HEK293 (cell line): ENCODE results near the gene NRP1.

Experiments used
- CTCF ChIA-PET: fragments of 350-600 bp; formaldehyde crosslinking; extraction: SDS; loops from one replicate; lab custom pipeline; 2021; ENCODE audit warnings: antibody characterized with exemption; lab: Yijun Ruan, JAX
- POLR2A ChIA-PET: fragments of 300-600 bp; formaldehyde crosslinking; extraction: SDS; loops from one replicate; lab custom pipeline; 2020; ENCODE audit warnings: antibody characterized with exemption, inconsistent platforms; lab: Yijun Ruan, JAX
- H3K27ac ChIP-seq: fragments of 200-500 bp; sonication (Bioruptor generic); 2 replicates; pipeline ENCODE4 v1.5.1; 2014; ENCODE audit warnings: low read depth, low read length, control low read depth, inconsistent platforms; ENCODE audit errors: extremely low read depth
- H3K36me3 ChIP-seq, 2 experiments: fragments of 200-500 bp in 1 of 2; sonication (Bioruptor generic) in 1 of 2; 1 replicate in 1 of 2; 2 replicates in 1 of 2; pipeline ENCODE4 v1.5.1; 2014 to 2017; ENCODE audit warnings: inconsistent platforms in 2 of 2, low read length in 2 of 2; ENCODE audit not compliant: control insufficient read depth in 2 of 2, insufficient read depth in 1 of 2
- H3K4me1 ChIP-seq: fragments of 200-500 bp; sonication (Bioruptor generic); 2 replicates; pipeline ENCODE4 v1.5.1; 2014; ENCODE audit warnings: mild to moderate bottlenecking, low read length, inconsistent platforms; ENCODE audit not compliant: control insufficient read depth, insufficient read depth
- H3K4me3 ChIP-seq: 2 replicates; pipeline ENCODE4 v1.5.1; 2011; ENCODE audit warnings: low read depth, mild to moderate bottlenecking, control low read depth, low read length, moderate library complexity
- H3K9me3 ChIP-seq: fragments of 200-500 bp; sonication (Bioruptor generic); 2 replicates; pipeline ENCODE4 v1.5.1; 2014; ENCODE audit warnings: low read depth, low read length, inconsistent platforms; ENCODE audit not compliant: control insufficient read depth, insufficient read depth
- FEZF1 ChIP-seq: fragments of 450-650 bp; formaldehyde crosslinking; IDR thresholded peaks from 2 replicates; pipeline ENCODE4 v1.5.1; 2016; ENCODE audit warnings: missing biosample characterization, missing genetic modification characterization
- KLF17 ChIP-seq: fragments of 450-650 bp; formaldehyde crosslinking; IDR thresholded peaks from 2 replicates; pipeline ENCODE4 v1.5.1; 2016; ENCODE audit warnings: missing biosample characterization, missing genetic modification characterization
- KLF7 ChIP-seq: fragments of 450-650 bp; formaldehyde crosslinking; IDR thresholded peaks from 2 replicates; pipeline ENCODE4 v1.5.1; 2016; ENCODE audit warnings: missing biosample characterization, missing genetic modification characterization, borderline replicate concordance
- OSR2 ChIP-seq: fragments of 450-650 bp; formaldehyde crosslinking; IDR thresholded peaks from 2 replicates; pipeline ENCODE4 v1.5.1; 2016; ENCODE audit warnings: missing biosample characterization, missing genetic modification characterization
- PRDM6 ChIP-seq: fragments of 450-650 bp; formaldehyde crosslinking; IDR thresholded peaks from 2 replicates; pipeline ENCODE4 v1.5.1; 2017; ENCODE audit warnings: missing biosample characterization, missing genetic modification characterization
- SP3 ChIP-seq: fragments of 450-650 bp; formaldehyde crosslinking; IDR thresholded peaks from 2 replicates; pipeline ENCODE4 v1.5.1; 2016; ENCODE audit warnings: missing biosample characterization, missing genetic modification characterization
- ZNF146 ChIP-seq: fragments of 450-650 bp; formaldehyde crosslinking; IDR thresholded peaks from 2 replicates; pipeline ENCODE4 v1.5.1; 2016; ENCODE audit warnings: missing biosample characterization, missing genetic modification characterization
- ZNF248 ChIP-seq: fragments of 450-650 bp; formaldehyde crosslinking; IDR thresholded peaks from 2 replicates; pipeline ENCODE4 v1.5.1; 2017; ENCODE audit warnings: missing biosample characterization, missing genetic modification characterization
- ZNF26 ChIP-seq: fragments of 450-650 bp; formaldehyde crosslinking; IDR thresholded peaks from 2 replicates; pipeline ENCODE4 v1.5.1; 2016; ENCODE audit warnings: missing biosample characterization, missing genetic modification characterization
- ZNF280C ChIP-seq: fragments of 450-650 bp; formaldehyde crosslinking; IDR thresholded peaks from 2 replicates; pipeline ENCODE4 v1.5.1; 2016; ENCODE audit warnings: missing biosample characterization, missing genetic modification characterization
- ZNF311 ChIP-seq: fragments of 450-650 bp; formaldehyde crosslinking; IDR thresholded peaks from 2 replicates; pipeline ENCODE4 v1.5.1; 2017; ENCODE audit warnings: missing biosample characterization, missing genetic modification characterization, borderline replicate concordance
- ZNF341 ChIP-seq: fragments of 450-650 bp; formaldehyde crosslinking; IDR thresholded peaks from 2 replicates; pipeline ENCODE4; 2016; ENCODE audit warnings: low read depth, missing biosample characterization, missing genetic modification characterization
- ZNF423 ChIP-seq: fragments of 450-650 bp; formaldehyde crosslinking; IDR thresholded peaks from 2 replicates; pipeline ENCODE4 v1.5.1; 2016; ENCODE audit warnings: missing biosample characterization, missing genetic modification characterization
- ZNF426 ChIP-seq: fragments of 450-650 bp; formaldehyde crosslinking; IDR thresholded peaks from 2 replicates; pipeline ENCODE4 v1.5.1; 2017; ENCODE audit warnings: missing biosample characterization, missing genetic modification characterization, mild to moderate bottlenecking, inconsistent platforms, moderate library complexity
- ZNF433 ChIP-seq: fragments of 450-650 bp; formaldehyde crosslinking; IDR thresholded peaks from 2 replicates; pipeline ENCODE4 v1.5.1; 2016; ENCODE audit warnings: missing biosample characterization, missing genetic modification characterization, low read depth
- ZNF510 ChIP-seq: fragments of 450-650 bp; formaldehyde crosslinking; IDR thresholded peaks from 2 replicates; pipeline ENCODE4 v1.5.1; 2018; ENCODE audit warnings: mild to moderate bottlenecking, missing genetic modification characterization, missing biosample characterization; ENCODE audit not compliant: insufficient replicate concordance
- ZNF513 ChIP-seq: fragments of 450-650 bp; IDR thresholded peaks from 2 replicates; pipeline ENCODE4 v1.5.1; 2018; ENCODE audit warnings: missing biosample characterization, missing genetic modification characterization
- ZNF548 ChIP-seq: fragments of 450-650 bp; formaldehyde crosslinking; IDR thresholded peaks from 2 replicates; pipeline ENCODE4 v1.5.1; 2016; ENCODE audit warnings: missing biosample characterization, missing genetic modification characterization
- ZNF549 ChIP-seq: fragments of 450-650 bp; IDR thresholded peaks from 2 replicates; pipeline ENCODE4 v1.5.1; 2018; ENCODE audit warnings: missing biosample characterization, missing genetic modification characterization, mild to moderate bottlenecking, inconsistent platforms, moderate library complexity
- ZNF555 ChIP-seq: fragments of 450-650 bp; formaldehyde crosslinking; conservative IDR thresholded peaks from 2 replicates; pipeline ENCODE4 v1.5.1; 2017; ENCODE audit warnings: missing biosample characterization, mild to moderate bottlenecking, missing genetic modification characterization, inconsistent platforms
- ZNF558 ChIP-seq: fragments of 450-650 bp; formaldehyde crosslinking; IDR thresholded peaks from 2 replicates; pipeline ENCODE4 v1.5.1; 2016; ENCODE audit warnings: missing biosample characterization, missing genetic modification characterization
- ZNF571 ChIP-seq: fragments of 450-650 bp; formaldehyde crosslinking; IDR thresholded peaks from 2 replicates; pipeline ENCODE4 v1.5.0; 2017; ENCODE audit warnings: missing biosample characterization, missing genetic modification characterization
- ZNF610 ChIP-seq: fragments of 450-650 bp; formaldehyde crosslinking; IDR thresholded peaks from 2 replicates; pipeline ENCODE4 v1.5.1; 2016; ENCODE audit warnings: missing biosample characterization, missing genetic modification characterization, borderline replicate concordance
- ZNF654 ChIP-seq: fragments of 450-650 bp; formaldehyde crosslinking; IDR thresholded peaks from 2 replicates; pipeline ENCODE4 v1.5.1; 2016; ENCODE audit warnings: low read depth, missing biosample characterization, missing genetic modification characterization
- ZNF658 ChIP-seq: fragments of 450-650 bp; formaldehyde crosslinking; IDR thresholded peaks from 2 replicates; pipeline ENCODE4; 2016; ENCODE audit warnings: missing biosample characterization, missing genetic modification characterization
- ZNF776 ChIP-seq: fragments of 450-650 bp; formaldehyde crosslinking; IDR thresholded peaks from 2 replicates; pipeline ENCODE4 v1.5.0; 2017; ENCODE audit warnings: missing biosample characterization, missing genetic modification characterization, borderline replicate concordance
- ZNF830 ChIP-seq: fragments of 450-650 bp; IDR thresholded peaks from 2 replicates; pipeline ENCODE4 v1.5.0; 2018; ENCODE audit warnings: missing biosample characterization, missing genetic modification characterization, low read depth, mild to moderate bottlenecking, moderate library complexity
- ZNF843 ChIP-seq: fragments of 450-650 bp; formaldehyde crosslinking; IDR thresholded peaks from 2 replicates; pipeline ENCODE4 v1.5.1; 2016; ENCODE audit warnings: missing biosample characterization, missing genetic modification characterization
- ZSCAN4 ChIP-seq: fragments of 450-650 bp; formaldehyde crosslinking; IDR thresholded peaks from 2 replicates; pipeline ENCODE4 v1.5.1; 2017; ENCODE audit warnings: missing biosample characterization, missing genetic modification characterization

NRP1 gene

GRCh38 chr10:33193057-33193700, 141.3 kb downstream of the NRP1 start (continued):
- TF ChIP-seq KLF7 (tag by site-specific recombination), result no peak
- TF ChIP-seq ZNF549 (tag by site-specific recombination), result no peak
- TF ChIP-seq ZNF555 (tag by site-specific recombination), result no peak
- TF ChIP-seq OSR2 (tag by site-specific recombination), result no peak
- no peak for TF ChIP-seq KLF17 (tag by site-specific recombination)
- TF ChIP-seq ZNF654 (tag by site-specific recombination), result peak; percentile 91
- TF ChIP-seq ZNF513, result no peak
- TF ChIP-seq ZNF426 (tag by site-specific recombination), result no peak
- TF ChIP-seq ZNF510 (tag by site-specific recombination), result no peak
- TF ChIP-seq ZNF146, result no peak
- TF ChIP-seq PRDM6, result no peak
- peak; percentile 35; the same call in 1 of the 2 replicates for TF ChIP-seq ZNF843
- TF ChIP-seq ZNF558 (tag by site-specific recombination), result no peak
- no peak for TF ChIP-seq ZNF311 (tag by site-specific recombination)
- TF ChIP-seq FEZF1 (tag by site-specific recombination), result no peak

- Histone ChIP-seq H3K4me1 (peaks cover 11% of the 10 kb centered on the region), H3K9me3 (no peaks in the 10 kb centered on the region), H3K27ac (no peak overlapping the region), H3K4me3 (no peak overlapping the region), H3K36me3 (peaks cover 3 to 24% of the 10 kb centered on the region in 2 experiments; a peak in 2 of 3 replicates)
- POLR2A ChIA-PET, result no interaction called here
- CTCF ChIA-PET, result interaction anchor here (1.2 to 3.6 kb wide), 7 partner anchors 10 to 1446 kb away, joined by 3 to 24 read pairs (median 8); no protein-coding TSS in a partner anchor
- no peak for TF ChIP-seq ZNF610 (tag by site-specific recombination)
- no peak for TF ChIP-seq ZSCAN4 (tag by site-specific recombination)
- no peak for TF ChIP-seq ZNF280C (tag by site-specific recombination)
- no peak for TF ChIP-seq ZNF548 (tag by site-specific recombination)
- no peak for TF ChIP-seq ZNF776 (tag by site-specific recombination)
- no peak for TF ChIP-seq ZNF26
- no peak for TF ChIP-seq ZNF433 (tag by site-specific recombination)
- TF ChIP-seq ZNF658 (tag by site-specific recombination), result no peak
- TF ChIP-seq ZNF423 (tag by site-specific recombination), result no peak
- no peak for TF ChIP-seq ZNF830 (tag by site-specific recombination)
- TF ChIP-seq ZNF248 (tag by site-specific recombination), result no peak
- TF ChIP-seq ZNF341 (tag by site-specific recombination), result no peak
- no peak for TF ChIP-seq ZNF426 (tag by site-specific recombination)
- no peak for TF ChIP-seq SP3
- no peak for TF ChIP-seq ZNF571
Measured at GRCh38 chr10:33192190-33192589, 142.3 kb downstream of the NRP1 start.
